HG03565 (cell line): Measurements from ENCODE around the gene ENO1.
"Not testable (repeated sequence)": the region's sequence is repeated elsewhere in the genome, so short reads cannot be mapped to it uniquely, and the experiment has no call there.

Experiments
- ATAC-seq: cut with Tn5 transposase; IDR thresholded peaks from one replicate; pipeline ENCODE4 v1.9.1; 2021; ENCODE audit warnings: mild to moderate bottlenecking, moderate library complexity; ENCODE audit not compliant: unreplicated experiment

ENO1 gene

GRCh38 chr1:8897505-8897904 lies 19.0 kb upstream of the ENO1 start:
- not testable (repeated sequence) for ATAC-seq

GRCh38 chr1:8896775-8897174 lies 18.3 kb upstream of the ENO1 start:
- not testable (repeated sequence) for ATAC-seq

- ATAC-seq: no peak
These were observed 13.5 kb upstream of the ENO1 start for GRCh38 chr1:8892026-8892425.

DNA sequence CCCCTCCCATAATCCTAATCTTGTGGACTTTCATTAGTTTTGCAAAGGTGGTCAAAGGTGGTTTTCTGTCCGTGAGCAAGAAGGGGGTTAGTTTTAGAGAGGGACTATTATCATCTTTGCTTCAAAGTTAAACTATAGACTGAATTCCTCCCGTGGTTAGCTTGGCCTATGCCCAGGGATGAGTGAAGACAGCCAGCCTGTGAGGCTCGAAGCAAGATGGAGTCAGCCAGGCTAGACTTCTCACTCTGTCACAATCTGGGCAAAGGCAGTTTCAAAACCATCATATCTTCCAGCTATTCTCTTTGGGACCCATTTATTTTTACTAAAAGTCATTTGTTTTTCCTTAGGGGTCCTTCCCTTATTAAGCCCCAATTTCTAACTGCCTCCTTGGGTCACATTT lies 12.9 kb upstream of the ENO1 start:
- ATAC-seq: no peak

DNA sequence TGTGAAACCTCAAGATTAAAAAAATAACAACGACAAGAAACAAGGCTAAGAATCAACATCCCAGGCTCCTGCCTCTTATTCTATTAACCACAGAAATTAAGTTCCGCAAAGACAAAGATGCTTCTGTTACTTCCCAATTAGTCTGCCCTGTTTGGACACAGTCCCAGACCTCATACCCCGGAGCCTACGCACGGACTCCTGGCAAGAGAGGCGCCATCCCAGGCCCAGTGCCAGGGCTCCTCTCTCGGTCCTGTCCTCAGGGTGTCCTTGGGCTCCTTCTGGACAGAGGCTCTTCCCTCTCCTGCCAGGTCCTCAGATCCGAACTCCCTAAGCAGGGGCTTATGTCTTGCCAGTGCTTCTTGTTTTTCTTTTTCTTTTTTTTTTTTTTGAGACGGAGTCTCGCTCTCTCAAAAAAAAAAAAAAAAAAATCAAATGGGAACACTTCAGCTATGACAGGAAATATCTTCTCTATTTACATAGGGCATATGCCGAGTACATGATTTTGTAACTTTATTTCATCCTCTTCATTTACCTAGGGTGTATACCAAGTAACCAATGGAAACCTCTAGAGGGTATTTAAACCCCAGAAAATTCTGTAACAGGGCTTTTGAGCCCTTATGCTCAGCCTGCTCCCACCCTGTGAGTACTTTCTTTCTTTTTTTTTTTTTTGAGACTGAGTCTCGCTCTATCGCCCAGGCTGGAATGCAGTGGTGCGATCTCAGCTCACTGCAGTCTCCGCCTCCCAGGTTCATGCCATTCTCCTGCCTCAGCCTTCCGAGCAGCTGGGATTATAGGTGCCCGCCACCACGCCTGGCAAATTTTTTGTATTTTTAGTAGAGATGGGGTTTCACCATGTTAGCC lies 11.7 kb upstream of the ENO1 start:
- no peak for ATAC-seq

DNA sequence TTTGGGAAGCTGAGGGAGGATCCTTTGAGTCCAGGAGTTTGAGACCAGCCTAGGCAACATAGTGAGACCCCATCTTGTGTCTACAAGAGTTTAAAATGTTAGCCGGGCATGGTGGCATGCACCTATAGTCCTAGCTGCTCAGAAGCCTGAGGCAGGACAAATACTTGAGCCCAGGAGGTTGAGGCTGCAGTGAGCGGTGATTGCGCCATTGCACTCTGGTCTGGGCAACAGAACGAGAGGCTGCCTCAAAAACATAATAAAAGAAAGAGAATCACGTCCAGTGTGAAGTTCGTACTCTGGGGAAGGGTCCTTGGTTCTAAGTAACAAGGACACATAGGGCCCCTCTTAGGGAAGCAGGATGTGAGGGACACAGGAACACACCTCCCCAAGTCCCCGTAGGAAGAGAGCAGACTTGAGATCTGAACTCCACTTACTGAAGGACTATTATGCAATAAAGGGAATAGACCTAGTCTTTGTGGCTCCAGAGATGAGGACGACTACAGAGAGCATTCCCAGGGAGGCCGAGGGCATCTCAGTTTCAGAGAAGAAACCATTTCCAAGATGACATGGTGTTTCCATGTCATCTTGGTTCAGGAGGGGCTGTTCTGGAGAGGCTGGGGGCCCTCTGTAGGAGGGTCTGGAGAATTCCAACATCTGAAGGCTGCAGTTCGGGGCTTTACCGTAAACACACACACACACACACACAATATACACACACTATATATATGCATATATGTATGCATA lies 10.8 kb upstream of the ENO1 start:
- no peak for ATAC-seq

DNA sequence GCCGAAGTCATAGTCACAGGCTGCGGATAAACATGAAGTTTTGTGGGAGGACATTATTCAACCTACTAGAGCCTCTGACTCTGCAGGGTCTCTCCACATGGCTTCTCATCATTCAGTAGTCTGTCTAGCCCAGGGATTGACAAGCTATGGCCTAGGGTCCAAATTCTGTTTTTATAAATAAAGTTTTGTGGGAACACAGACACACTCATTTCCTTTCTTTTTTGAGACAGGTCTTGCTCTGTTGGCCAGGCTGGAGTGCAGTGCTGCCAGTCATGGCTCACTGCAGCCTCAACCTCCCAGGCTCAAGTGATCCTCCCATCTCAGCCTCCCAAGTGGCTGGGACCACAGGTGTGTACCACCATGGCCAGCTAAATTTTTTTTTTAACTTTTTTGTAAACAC lies 8.1 kb upstream of the ENO1 start:
- no peak for ATAC-seq

GRCh38 chr1:8886031-8886524 lies 7.6 kb upstream of the ENO1 start:
- not testable (repeated sequence) for ATAC-seq

GRCh38 chr1:8884105-8884504 lies 5.6 kb upstream of the ENO1 start:
- ATAC-seq: not testable (repeated sequence)

DNA sequence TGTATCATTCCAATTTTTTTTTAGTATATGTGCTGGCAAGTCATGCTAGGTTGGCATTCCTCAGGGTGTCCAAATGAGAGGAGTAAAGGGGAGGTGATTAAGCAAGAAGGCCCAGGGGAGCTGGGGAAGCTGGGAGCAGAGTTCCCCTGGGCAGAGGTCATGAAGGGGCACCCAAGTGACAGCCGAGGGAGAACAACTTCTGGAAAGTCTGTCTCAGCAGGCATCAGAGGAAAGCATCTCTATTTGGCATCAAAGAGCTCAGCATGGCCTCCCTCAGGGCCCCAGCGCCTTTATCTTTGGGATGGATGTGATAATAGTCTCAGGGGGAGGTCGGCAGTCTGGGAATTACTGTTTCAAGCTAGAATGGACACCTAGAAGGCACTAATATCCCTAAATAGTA lies 5.0 kb upstream of the ENO1 start:
- ATAC-seq: no peak

DNA sequence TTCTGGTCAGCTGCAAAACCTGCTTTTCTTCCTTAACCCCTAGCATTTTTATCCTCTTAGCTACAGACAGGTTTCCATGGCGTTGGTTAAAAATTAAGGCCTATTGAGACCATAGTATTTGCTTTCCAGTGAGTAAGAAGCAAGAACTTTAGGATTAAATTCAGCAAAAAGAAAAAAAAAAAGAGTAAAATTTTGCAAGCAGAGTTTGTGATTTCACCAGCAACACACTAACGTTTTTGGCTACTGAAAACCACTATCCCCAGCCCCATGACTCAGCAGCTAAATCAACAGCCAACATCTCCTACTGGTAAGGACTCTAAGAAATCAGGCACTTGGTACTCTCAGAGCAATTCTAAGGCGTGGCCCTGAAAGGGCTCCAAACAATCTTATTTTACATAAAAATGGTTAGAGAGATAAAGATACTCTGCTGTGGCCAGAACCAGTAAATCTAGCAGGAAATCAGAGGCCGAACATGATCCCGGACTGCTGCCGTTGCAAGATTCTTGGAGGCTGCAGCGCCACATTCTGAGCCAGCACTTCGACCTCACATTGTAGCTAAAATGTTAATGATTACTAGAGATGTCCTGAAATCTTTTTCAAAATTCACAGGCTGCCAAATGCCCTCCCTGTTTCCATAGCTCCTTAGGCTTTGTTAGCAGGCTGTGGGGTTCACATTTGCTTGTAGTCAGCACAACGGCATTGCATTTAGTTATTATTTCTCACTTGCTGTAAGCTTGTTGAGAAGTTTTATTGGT lies 1.6 kb upstream of the ENO1 start:
- ATAC-seq: no peak

DNA sequence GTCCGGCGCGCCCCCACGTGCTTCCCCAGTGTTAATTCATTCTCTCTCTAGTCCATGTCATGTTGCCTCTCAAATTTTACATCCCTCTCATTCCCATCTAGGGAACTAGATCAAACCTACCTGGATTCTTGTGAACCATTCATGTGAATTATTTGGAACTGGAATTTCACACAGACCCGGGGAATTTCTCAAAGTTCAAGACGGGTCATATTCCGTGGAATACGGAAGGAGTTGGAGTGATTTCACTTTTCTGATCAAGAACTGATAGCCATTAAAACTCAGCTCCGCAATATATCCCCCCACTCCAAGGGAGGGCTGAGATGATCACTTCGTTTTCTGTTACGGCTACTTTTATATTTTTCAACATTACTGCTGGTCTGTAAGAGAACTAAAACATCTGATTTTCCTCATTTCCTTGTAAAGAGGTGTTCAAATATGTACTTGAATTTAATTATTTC lies 1.0 kb upstream of the ENO1 start:
- ATAC-seq: no peak

GRCh38 chr1:8878698-8879463 lies 395 bp upstream of the ENO1 start:
- ATAC-seq: peak; percentile 64

- ATAC-seq: no peak
These were observed 2.4 kb downstream of the ENO1 start for GRCh38 chr1:8876087-8876486.

DNA sequence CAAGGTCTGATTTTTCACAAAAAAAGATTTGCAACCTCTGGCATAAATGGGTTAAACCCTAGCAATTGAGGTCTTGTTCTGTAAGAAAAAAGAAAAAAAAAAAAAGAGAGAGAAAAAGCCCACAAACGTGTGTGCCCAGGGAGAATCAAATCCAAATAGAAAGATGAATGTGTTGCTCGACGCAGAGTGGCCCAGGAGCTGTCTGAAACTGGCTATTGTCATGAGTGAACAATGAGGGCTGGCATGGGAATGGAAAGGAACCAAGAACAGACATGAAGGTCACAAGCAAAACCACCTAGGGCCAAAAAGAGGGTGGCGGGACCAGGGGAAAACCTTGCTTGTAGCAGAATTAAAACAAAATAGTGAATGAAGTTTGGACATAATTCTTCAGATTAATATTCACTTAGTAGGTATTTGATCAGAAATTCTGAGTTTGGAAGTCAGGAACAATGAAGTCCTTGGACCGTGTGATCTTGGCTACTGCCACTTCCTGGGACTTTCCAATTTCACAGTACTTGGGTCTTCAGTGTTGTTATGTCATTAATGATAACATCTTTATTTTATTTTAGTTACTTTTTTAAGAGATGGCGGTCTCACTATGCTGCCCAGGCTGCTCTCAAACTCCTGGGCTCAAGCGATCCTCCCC lies 3.1 kb downstream of the ENO1 start:
- no peak for ATAC-seq

GRCh38 chr1:8874230-8875201 lies 4.0 kb downstream of the ENO1 start:
- ATAC-seq: no peak

GRCh38 chr1:8873506-8874229 lies 4.8 kb downstream of the ENO1 start:
- ATAC-seq: no peak

DNA sequence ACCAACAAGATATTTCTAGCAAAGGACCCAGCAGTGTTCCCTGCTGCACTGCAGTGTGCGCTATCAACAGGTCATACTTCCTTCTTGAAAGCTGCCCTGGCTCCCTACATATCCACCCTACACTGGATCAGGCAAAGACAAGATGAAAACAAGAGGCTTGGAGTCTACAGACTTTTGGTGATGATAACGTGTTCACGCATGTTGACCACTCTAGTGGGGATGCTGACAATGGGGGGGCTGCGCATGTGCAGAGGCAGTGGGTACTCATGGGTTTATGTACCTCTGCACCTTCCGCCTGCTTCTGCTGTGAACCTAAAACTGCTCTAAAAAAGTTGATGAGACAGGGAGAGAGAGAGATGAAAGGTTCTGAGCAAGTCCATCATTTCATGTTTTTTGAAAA lies 5.5 kb downstream of the ENO1 start:
- ATAC-seq: no peak
